ENCODE data around the gene GABRG3. TPM values are rescaled to one million over a fixed set of nuclear protein-coding genes. Genes with fewer than 3 reads are reported as not detected.

Gene GABRG3
- total and polyA plus RNA-seq, 8 donors, result 0.35 TPM; not detected in 7

DNA sequence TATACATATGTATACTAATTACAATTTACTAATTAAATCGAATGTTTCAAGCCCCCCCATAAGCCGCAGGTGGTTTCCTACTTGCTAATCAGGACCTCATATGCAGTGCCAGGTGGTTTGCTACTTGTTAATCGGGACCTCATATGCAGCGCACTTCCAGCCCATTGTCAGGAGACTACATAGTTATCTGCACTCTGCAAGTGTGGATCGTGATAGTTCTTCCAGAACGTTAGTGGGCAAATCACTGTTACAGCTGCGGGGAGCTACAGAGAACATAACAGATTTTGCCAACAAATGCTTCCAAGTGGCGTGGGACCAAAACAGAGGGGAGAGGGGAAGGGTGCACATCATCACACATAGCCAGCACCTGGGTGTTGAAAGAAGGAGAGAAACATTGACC is 558.4 kb downstream of the GABRG3 start:
- no peak for DNase-seq
- Histone ChIP-seq H3K27me3 (no peaks in the 10 kb centered on the region), H3K27ac (no peak overlapping the region), H3K4me3 (no peak overlapping the region), H3K4me1 (no peaks in the 10 kb centered on the region), H3K9me3 (no peaks in the 10 kb centered on the region), H3K36me3 (no peaks in the 10 kb centered on the region)
- no peak for FAIRE-seq
- TF ChIP-seq, protein P1, sequence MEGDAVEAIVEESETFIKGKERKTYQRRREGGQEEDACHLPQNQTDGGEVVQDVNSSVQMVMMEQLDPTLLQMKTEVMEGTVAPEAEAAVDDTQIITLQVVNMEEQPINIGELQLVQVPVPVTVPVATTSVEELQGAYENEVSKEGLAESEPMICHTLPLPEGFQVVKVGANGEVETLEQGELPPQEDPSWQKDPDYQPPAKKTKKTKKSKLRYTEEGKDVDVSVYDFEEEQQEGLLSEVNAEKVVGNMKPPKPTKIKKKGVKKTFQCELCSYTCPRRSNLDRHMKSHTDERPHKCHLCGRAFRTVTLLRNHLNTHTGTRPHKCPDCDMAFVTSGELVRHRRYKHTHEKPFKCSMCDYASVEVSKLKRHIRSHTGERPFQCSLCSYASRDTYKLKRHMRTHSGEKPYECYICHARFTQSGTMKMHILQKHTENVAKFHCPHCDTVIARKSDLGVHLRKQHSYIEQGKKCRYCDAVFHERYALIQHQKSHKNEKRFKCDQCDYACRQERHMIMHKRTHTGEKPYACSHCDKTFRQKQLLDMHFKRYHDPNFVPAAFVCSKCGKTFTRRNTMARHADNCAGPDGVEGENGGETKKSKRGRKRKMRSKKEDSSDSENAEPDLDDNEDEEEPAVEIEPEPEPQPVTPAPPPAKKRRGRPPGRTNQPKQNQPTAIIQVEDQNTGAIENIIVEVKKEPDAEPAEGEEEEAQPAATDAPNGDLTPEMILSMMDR (IDR thresholded peaks at IDR 0.05), result no peak
- 65 to 73% methylated on average over 8 of the region's 8 CpGs for WGBS, 2 donors
- ATAC-seq, result no peak
- intact Hi-C loops (cut with DNase I), result no loop called here

DNA sequence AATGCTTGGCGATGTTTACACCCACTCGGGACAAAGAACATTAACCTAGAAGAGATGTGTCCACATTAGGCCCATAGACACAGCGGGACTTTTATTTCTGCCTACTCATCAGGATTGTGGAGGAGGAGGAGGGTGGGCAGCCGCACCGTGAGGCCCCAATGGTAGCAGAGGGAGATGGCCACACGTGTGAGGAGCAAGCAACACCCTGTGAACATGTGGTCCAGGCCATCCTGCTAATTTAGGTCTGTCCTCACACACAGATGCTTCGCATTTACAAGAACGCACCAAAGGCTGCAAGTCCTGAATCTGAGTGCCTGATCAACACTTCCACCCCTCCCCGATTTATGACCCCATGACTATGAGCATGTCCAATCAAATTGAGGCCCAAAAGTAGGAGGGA is 560.0 kb downstream of the GABRG3 start:
- no peak for ATAC-seq
- WGBS, 2 donors, result 71 to 78% methylated on average over 9 of the region's 9 CpGs

DNA sequence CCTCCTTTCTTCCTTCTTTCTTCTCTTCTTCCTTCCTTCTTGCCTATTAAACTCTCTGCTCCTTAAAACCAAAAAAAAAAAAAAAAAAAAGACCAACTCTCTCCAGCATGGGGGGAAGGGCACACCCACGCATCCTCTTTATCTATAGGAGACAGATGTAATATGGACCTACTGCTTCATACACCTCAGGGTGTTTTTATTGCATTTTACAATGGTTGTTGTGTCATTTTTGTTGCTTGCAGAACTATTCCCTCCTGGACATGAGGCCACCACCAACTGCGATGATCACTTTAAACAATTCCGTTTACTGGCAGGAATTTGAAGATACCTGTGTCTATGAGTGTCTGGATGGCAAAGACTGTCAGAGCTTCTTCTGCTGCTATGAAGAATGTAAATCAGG is 561.4 kb downstream of the GABRG3 start:
- H3K27ac ChIP-seq, result no peak overlapping the region
- TF ChIP-seq, protein P1 (IDR thresholded peaks at IDR 0.05), result no peak
- FAIRE-seq, result no peak
- WGBS, 2 donors, result 74 to 87% methylated on average over 3 of the region's 3 CpGs
- H3K4me1 ChIP-seq, result no peaks in the 10 kb centered on the region
- no peak overlapping the region for H3K4me3 ChIP-seq
- intact Hi-C loops (cut with DNase I), result no loop called here
- H3K27me3 ChIP-seq, result no peaks in the 10 kb centered on the region
- no peak for DNase-seq
- ATAC-seq, result no peak
- H3K36me3 ChIP-seq, result no peaks in the 10 kb centered on the region
- no peaks in the 10 kb centered on the region for H3K9me3 ChIP-seq

More for the DNA sequence above, 560.0 kb downstream of the GABRG3 start:
- Histone ChIP-seq H3K27ac (no peak overlapping the region), H3K4me3 (no peak overlapping the region), H3K36me3 (no peaks in the 10 kb centered on the region), H3K9me3 (no peaks in the 10 kb centered on the region), H3K4me1 (no peaks in the 10 kb centered on the region), H3K27me3 (no peaks in the 10 kb centered on the region)
- FAIRE-seq (no peak), DNase-seq (no peak)
- TF ChIP-seq, protein P1 (IDR thresholded peaks at IDR 0.05), result no peak
- intact Hi-C loops (cut with DNase I), result no loop called here

DNA sequence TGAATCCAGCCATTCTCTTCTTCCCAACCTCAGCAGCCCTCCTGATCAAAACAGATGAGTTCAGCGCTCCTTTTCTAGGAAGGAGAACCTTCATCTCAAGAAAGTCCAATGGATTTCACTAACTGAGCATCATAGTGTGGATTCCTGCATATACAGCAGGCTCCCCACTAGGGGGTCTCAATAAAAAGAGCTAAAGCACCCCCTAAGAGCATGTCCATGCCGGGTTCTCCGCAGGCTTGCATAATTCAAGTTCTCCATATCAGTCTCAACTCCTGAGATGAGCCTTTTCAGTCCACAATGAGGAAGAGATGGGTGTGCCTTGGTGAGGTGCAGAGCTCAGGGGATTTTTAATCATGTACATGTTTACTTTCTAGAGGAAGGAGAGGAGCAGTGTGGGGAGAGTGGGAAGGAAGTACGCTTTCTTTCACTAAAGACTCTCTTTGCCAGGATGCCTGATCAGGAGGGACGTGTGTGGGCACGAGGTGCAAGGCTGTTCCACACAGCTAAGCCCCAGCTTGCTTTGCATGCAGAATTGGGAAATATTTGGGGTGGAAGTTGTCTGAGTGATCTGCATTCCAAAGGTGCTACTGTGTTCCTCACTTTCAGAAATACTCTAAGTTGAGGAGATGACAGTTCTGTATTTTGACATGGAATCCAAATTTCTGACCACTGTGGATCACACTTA is 564.6 kb downstream of the GABRG3 start:
- TF ChIP-seq, protein P1 (IDR thresholded peaks at IDR 0.05), result no peak
- no peak for FAIRE-seq
- no peak for DNase-seq
- Histone ChIP-seq H3K27ac (no peak overlapping the region), H3K36me3 (no peaks in the 10 kb centered on the region), H3K27me3 (no peaks in the 10 kb centered on the region), H3K4me1 (no peaks in the 10 kb centered on the region), H3K9me3 (no peaks in the 10 kb centered on the region), H3K4me3 (no peak overlapping the region)
- no peak for ATAC-seq
- WGBS, 2 donors, result 69 to 71% methylated on average over 6 of the region's 6 CpGs
- intact Hi-C loops (cut with DNase I), result no loop called here

DNA sequence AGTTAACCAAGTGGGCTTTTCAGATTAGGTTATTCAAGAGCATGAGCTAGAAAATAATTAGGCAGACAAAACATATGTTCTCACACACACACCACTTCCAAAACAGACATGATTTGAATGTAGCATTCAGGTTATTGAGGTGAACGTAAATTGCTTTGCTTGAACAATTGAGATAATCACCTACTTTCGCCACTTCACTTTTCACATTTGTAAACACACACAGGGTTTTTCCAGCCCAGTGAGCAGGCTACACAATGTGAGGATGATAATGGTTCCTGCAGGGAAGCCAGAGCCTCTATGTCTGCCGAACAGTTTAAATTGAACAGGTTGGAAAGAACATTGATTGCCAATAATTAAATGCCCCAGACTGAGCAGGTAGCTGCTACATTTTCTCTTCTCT is 567.3 kb downstream of the GABRG3 start:
- H3K9me3 ChIP-seq, result no peaks in the 10 kb centered on the region
- no peak overlapping the region for H3K4me3 ChIP-seq
- 54 to 64% methylated on average over 3 of the region's 3 CpGs for WGBS, 2 donors
- TF ChIP-seq, protein P1 (IDR thresholded peaks at IDR 0.05), result no peak
- no peak for ATAC-seq
- no peak for FAIRE-seq
- no peak for DNase-seq
- no peaks in the 10 kb centered on the region for H3K36me3 ChIP-seq
- H3K27ac ChIP-seq, result no peak overlapping the region
- intact Hi-C loops (cut with DNase I), result no loop called here
- no peaks in the 10 kb centered on the region for H3K4me1 ChIP-seq
- no peaks in the 10 kb centered on the region for H3K27me3 ChIP-seq
